GM12892 (cell line): Measurements from ENCODE around the gene YEATS4.

Source experiments
- POLR2A ChIP-seq: IDR thresholded peaks from 2 replicates; pipeline ENCODE4 v1.6.1; 2011; ENCODE audit warnings: low read depth, low read length, control low read depth
- POLR2AphosphoS5 ChIP-seq: IDR thresholded peaks from 2 replicates; pipeline ENCODE4 v1.6.1; 2011; ENCODE audit warnings: low read depth, low read length, control low read depth
- TAF1 ChIP-seq: IDR thresholded peaks from 2 replicates; pipeline ENCODE4 v1.6.1; 2011; ENCODE audit warnings: low read depth, mild to moderate bottlenecking, control low read depth, low read length, borderline replicate concordance

GRCh38 chr12:69423037-69423905 lies 63.7 kb downstream of the YEATS4 start:
- TF ChIP-seq POLR2A (no peak), POLR2AphosphoS5 (no peak), TAF1 (no peak)
